Spleen (tissue), 11 donors: ENCODE results near the gene AP2A1. TPM values are rescaled to one million over a fixed set of nuclear protein-coding genes. Genes with fewer than 3 reads are reported as not detected.

Source experiments
- DNase-seq: peaks from one replicate; pipeline ENCODE4 v3.0.0-alpha.2; 2020
- H3K27ac ChIP-seq, 8 donors: fragments of 200-600 bp; sonication (generic) in 7 of 8; 1 replicate in 4 of 8; 2 replicates in 4 of 8; pipeline versions ENCODE4 v1.5.0 to v1.8.0; 2016 to 2021; ENCODE audit warnings: inconsistent platforms in 4 of 8, mild to moderate bottlenecking in 4 of 8, moderate library complexity in 1 of 8
- H3K27me3 ChIP-seq, 7 donors: fragments of 200-600 bp; sonication (generic) in 6 of 7; replicated peaks in 1 of 7; 1 replicate in 4 of 7; 2 replicates in 3 of 7; pipeline versions ENCODE4 v1.5.0 to v1.8.0; 2016 to 2021; ENCODE audit warnings: inconsistent platforms in 3 of 7, mild to moderate bottlenecking in 1 of 7
- H3K36me3 ChIP-seq, 6 donors: fragments of 200-600 bp; sonication (generic) in 5 of 6; 1 replicate in 4 of 6; 2 replicates in 2 of 6; pipeline versions ENCODE4 v1.5.0 to v1.8.0; 2016 to 2021; ENCODE audit warnings: inconsistent platforms in 2 of 6
- H3K4me1 ChIP-seq, 6 donors: fragments of 200-600 bp; sonication (generic) in 5 of 6; 1 replicate in 3 of 6; 2 replicates in 3 of 6; pipeline versions ENCODE4 v1.5.0 to v1.8.0; 2016 to 2021; ENCODE audit warnings: inconsistent platforms in 3 of 6
- H3K4me3 ChIP-seq, 8 donors: fragments of 200-600 bp; sonication (generic) in 7 of 8; 1 replicate in 4 of 8; 2 replicates in 4 of 8; pipeline versions ENCODE4 v1.5.0 to v1.8.0; 2016 to 2021; ENCODE audit warnings: inconsistent platforms in 4 of 8, mild to moderate bottlenecking in 4 of 8, moderate library complexity in 2 of 8
- H3K9me3 ChIP-seq, 8 donors: fragments of 200-600 bp; sonication (generic) in 7 of 8; 1 replicate in 4 of 8; 2 replicates in 4 of 8; pipeline versions ENCODE4 v1.5.0 to v1.8.0; 2016 to 2021; ENCODE audit warnings: inconsistent platforms in 4 of 8
- CTCF ChIP-seq, 11 experiments: fragments of 200-600 bp in 7 of 11; fragments of 450-650 bp in 4 of 11; sonication (generic) in 4 of 11; IDR thresholded peaks in 8 of 11; conservative IDR thresholded peaks in 3 of 11; 1 replicate in 7 of 11; 2 replicates in 4 of 11; pipeline versions ENCODE4 v1.4.0 to v1.8.0; 2016 to 2021; ENCODE audit warnings: antibody characterized with exemption in 11 of 11, inconsistent platforms in 4 of 11, mild to moderate bottlenecking in 1 of 11
- POLR2A ChIP-seq, 3 donors: fragments of 450-650 bp; IDR thresholded peaks; one replicate each; pipeline ENCODE4 v1.5.1; 2017; ENCODE audit warnings: antibody characterized with exemption in 3 of 3, mild to moderate bottlenecking in 1 of 3
- POLR2AphosphoS5 ChIP-seq, 3 donors: sonication (generic); formaldehyde crosslinking; IDR thresholded peaks; one replicate each; pipeline ENCODE4 v1.5.1; 2017; ENCODE audit warnings: antibody characterized with exemption in 3 of 3
- WGBS, 5 donors: extraction: QIAGEN DNeasy Blood & Tissue Kit in 3 of 5; methylation state at CpG; one replicate each; pipeline versions ENCODE4 v1.1.5 to v1.1.7; 2013 to 2018; 5-methylcytosine and 5-hydroxymethylcytosine counted together
- intact Hi-C: fragments of 100-400 bp; cut with DNase I; formaldehyde crosslinking; loops from one replicate; pipeline ENCODE4 v1.15.0; 2023; ENCODE audit warnings: low total_unique reads
- polyA plus RNA-seq, 3 donors: library from polyadenylated mRNA; stranded (reverse); fragments of 200-250 nt; gene quantifications; one replicate each; pipeline ENCODE4 v1.2.1, GENCODE V29; 2013
- total RNA-seq, 7 donors: library from RNA; depleted of rRNA in 3 of 7; stranded (reverse); fragments of >200 nt in 3 of 7; fragmentation: NEBNext Ultra II Directional in 4 of 7; extraction: Animal tissue kit (Norgen Biotek cat#: 25700) in 4 of 7; gene quantifications; one replicate each; pipeline versions ENCODE4 v1.1.0 to v1.2.1, GENCODE V29; 2016 to 2021
- donor health status: healthy with polysubstance abuse.
- donor health status: DM: no; HTN: no; CAD: no; lungs with moderate emphysema.
- donor health status: DM: no; HTN: no; CAD: no.
- donor health status: Bipolar disorder and iron deficiency.
- donor health status: healthy.
- donor health status: DM: no; HTN: no; CAD: no.
- donor health status: DM: yes; HTN: yes; CAD: no.

The AP2A1 gene
- total and polyA plus RNA-seq, 10 donors, result 18.1 to 108 (median 89.1) TPM

- peaks cover 0 to 19% (median 2%) of the 10 kb centered on the region in 6 donors for H3K4me1 ChIP-seq
- H3K4me3 ChIP-seq, result no peak overlapping the region
- whole genome bisulfite sequencing, 5 donors, result 94 to 98% (median 96%) methylated on average over 18 to 20 of the region's 20 CpGs
- no peaks in the 10 kb centered on the region for H3K9me3 ChIP-seq
- peaks cover 0 to 99% (median 85%) of the 10 kb centered on the region in 6 donors for H3K36me3 ChIP-seq
- no peak overlapping the region for H3K27ac ChIP-seq
- intact Hi-C loops, result no loop called here
- TF ChIP-seq POLR2A (IDR thresholded peaks at IDR 0.05) (no peak), POLR2AphosphoS5 (IDR thresholded peaks at IDR 0.05) (no peak)
- no peak for DNase-seq
- H3K27me3 ChIP-seq, result no peaks in the 10 kb centered on the region
These were observed 69.6 kb downstream of the AP2A1 start for GRCh38 chr19:49836176-49837008.

GRCh38 chr19:49837009-49837310 lies 70.2 kb downstream of the AP2A1 start:
- H3K4me1 ChIP-seq, result peaks cover 0 to 14% (median under 1%) of the 10 kb centered on the region in 6 donors
- intact Hi-C loops, result no loop called here
- H3K27ac ChIP-seq, result no peak overlapping the region
- peaks cover 0 to 93% (median 79%) of the 10 kb centered on the region in 6 donors for H3K36me3 ChIP-seq
- DNase-seq, result no peak
- no peaks in the 10 kb centered on the region for H3K27me3 ChIP-seq
- H3K4me3 ChIP-seq, result no peak overlapping the region
- no peaks in the 10 kb centered on the region for H3K9me3 ChIP-seq
- WGBS, 5 donors, result 88 to 94% (median 94%) methylated on average over 3 to 5 of the region's 5 CpGs
- TF ChIP-seq POLR2AphosphoS5 (IDR thresholded peaks at IDR 0.05) (no peak), POLR2A (IDR thresholded peaks at IDR 0.05) (no peak), CTCF (IDR thresholded peaks at IDR 0.05 in 8 of 11, conservative IDR thresholded peaks at IDR 0.05 in 3 of 11) (no peak)

- peaks cover 0 to 89% (median 74%) of the 10 kb centered on the region in 6 donors for H3K36me3 ChIP-seq
- TF ChIP-seq CTCF (IDR thresholded peaks at IDR 0.05 in 8 of 11, conservative IDR thresholded peaks at IDR 0.05 in 3 of 11) (no peak), POLR2AphosphoS5 (IDR thresholded peaks at IDR 0.05) (no peak), POLR2A (IDR thresholded peaks at IDR 0.05) (no peak)
- 96 to 97% (median 97%) methylated on average over 9 of the region's 9 CpGs for WGBS, 5 donors
These were observed 70.6 kb downstream of the AP2A1 start for GRCh38 chr19:49837425-49837824.

GRCh38 chr19:49838885-49839588 lies 72.2 kb downstream of the AP2A1 start:
- intact Hi-C loops, result no loop called here
- no peak for DNase-seq
- 93 to 97% (median 94%) methylated on average over 18 of the region's 18 CpGs for WGBS, 5 donors
- TF ChIP-seq POLR2A (IDR thresholded peaks at IDR 0.05) (no peak), CTCF (IDR thresholded peaks at IDR 0.05 in 8 of 11, conservative IDR thresholded peaks at IDR 0.05 in 3 of 11) (no peak), POLR2AphosphoS5 (IDR thresholded peaks at IDR 0.05) (no peak)
- Histone ChIP-seq H3K4me1 (peaks cover 0 to 13% (median 2%) of the 10 kb centered on the region in 6 donors), H3K9me3 (no peaks in the 10 kb centered on the region), H3K36me3 (peaks cover 0 to 72% (median 58%) of the 10 kb centered on the region in 6 donors), H3K4me3 (no peak overlapping the region), H3K27ac (no peak overlapping the region), H3K27me3 (no peaks in the 10 kb centered on the region)

More at GRCh38 chr19:49837425-49837824, 70.6 kb downstream of the AP2A1 start:
- H3K27ac ChIP-seq, result no peak overlapping the region
- peaks cover 0 to 9% (median 0%) of the 10 kb centered on the region in 6 donors for H3K4me1 ChIP-seq
- H3K27me3 ChIP-seq, result no peaks in the 10 kb centered on the region
- no peak overlapping the region for H3K4me3 ChIP-seq
- no peaks in the 10 kb centered on the region for H3K9me3 ChIP-seq
- no peak for DNase-seq
- intact Hi-C loops, result no loop called here
